Astrocyte (in vitro differentiated cells and primary cell): ENCODE results near the gene SLC15A5. TPM values are rescaled to one million over a fixed set of nuclear protein-coding genes. Genes with fewer than 3 reads are reported as not detected.

ENCODE experiments used
- DNase-seq: peaks from one replicate; pipeline ENCODE4 v3.0.0-alpha.2; 2010; ENCODE audit warnings: low read depth
- FAIRE-seq: peaks from 2 replicates; lab custom pipeline; 2011; peaks lifted over from hg19 to GRCh38; lab: Jason Lieb, UNC
- H2AFZ ChIP-seq: 2 replicates; pipeline ENCODE4 v1.6.0; 2012; ENCODE audit warnings: low read depth, low read length, inconsistent platforms
- H3K27ac ChIP-seq: 2 replicates; pipeline ENCODE4 v1.5.1; 2011; ENCODE audit warnings: low read depth, low read length, inconsistent platforms
- H3K27me3 ChIP-seq: 2 replicates; pipeline ENCODE4 v1.6.0; 2011; ENCODE audit warnings: low read length, inconsistent platforms; ENCODE audit not compliant: insufficient read depth
- H3K36me3 ChIP-seq: 2 replicates; pipeline ENCODE4 v1.5.1; 2011; ENCODE audit warnings: low read length, inconsistent platforms; ENCODE audit not compliant: insufficient read depth
- H3K4me1 ChIP-seq: 2 replicates; pipeline ENCODE4 v1.5.1; 2011; ENCODE audit warnings: low read length, inconsistent platforms; ENCODE audit not compliant: insufficient read depth
- H3K4me2 ChIP-seq: 2 replicates; pipeline ENCODE4 v1.6.0; 2012; ENCODE audit warnings: low read length, inconsistent platforms
- H3K4me3 ChIP-seq: 2 replicates; pipeline ENCODE4 v1.5.1; 2011; ENCODE audit warnings: low read depth, mild to moderate bottlenecking, low read length, inconsistent platforms; ENCODE audit not compliant: insufficient read depth
- H3K79me2 ChIP-seq: 2 replicates; pipeline ENCODE4 v1.6.0; 2012; ENCODE audit warnings: mild to moderate bottlenecking, low read length, inconsistent platforms; ENCODE audit not compliant: insufficient read depth
- H3K9ac ChIP-seq: 2 replicates; pipeline ENCODE4 v1.6.0; 2012; ENCODE audit warnings: mild to moderate bottlenecking, low read length, inconsistent platforms
- H3K9me3 ChIP-seq: 2 replicates; pipeline ENCODE4 v1.5.1; 2012; ENCODE audit warnings: low read depth, mild to moderate bottlenecking, low read length, inconsistent platforms; ENCODE audit not compliant: insufficient read depth
- H4K20me1 ChIP-seq: 2 replicates; pipeline ENCODE4 v1.6.0; 2012; ENCODE audit warnings: low read length, inconsistent platforms; ENCODE audit not compliant: insufficient read depth
- H3K27ac Mint-ChIP-seq: one replicate; pipeline ENCODE4 v1.8.0; 2021; ENCODE audit warnings: mild to moderate bottlenecking, mixed read lengths; ENCODE audit not compliant: unreplicated experiment
- H3K27me3 Mint-ChIP-seq: one replicate; pipeline ENCODE4 v1.8.0; 2021; ENCODE audit warnings: low read depth, mixed read lengths; ENCODE audit not compliant: unreplicated experiment
- H3K36me3 Mint-ChIP-seq: one replicate; pipeline ENCODE4 v1.8.0; 2021; ENCODE audit warnings: low read depth, mixed read lengths; ENCODE audit not compliant: unreplicated experiment
- H3K4me1 Mint-ChIP-seq: one replicate; pipeline ENCODE4 v1.8.0; 2021; ENCODE audit warnings: low read depth, mixed read lengths; ENCODE audit not compliant: unreplicated experiment
- H3K4me3 Mint-ChIP-seq: one replicate; pipeline ENCODE4 v1.8.0; 2021; ENCODE audit warnings: mild to moderate bottlenecking, moderate library complexity, mixed read lengths; ENCODE audit not compliant: unreplicated experiment
- H3K9me3 Mint-ChIP-seq: one replicate; pipeline ENCODE4 v1.8.0; 2021; ENCODE audit warnings: mild to moderate bottlenecking, mixed read lengths; ENCODE audit not compliant: unreplicated experiment
- CTCF ChIP-seq: IDR thresholded peaks from 2 replicates; pipeline ENCODE4 v1.5.1; 2011; ENCODE audit warnings: low read depth, mild to moderate bottlenecking, inconsistent platforms, low read length, moderate library complexity; ENCODE audit not compliant: insufficient read depth
- EZH2 ChIP-seq: IDR thresholded peaks from 2 replicates; pipeline ENCODE4 v1.6.1; 2012; ENCODE audit warnings: mild to moderate bottlenecking, low read length, inconsistent platforms; ENCODE audit not compliant: insufficient read depth
- total RNA-seq: library from RNA; stranded (reverse); gene quantifications from 2 replicates; pipeline ENCODE4 v1.2.1, GENCODE V29; 2021

Gene SLC15A5
- total RNA-seq, 1 donor from 2014 or later: not detected

GRCh38 chr12:16171348-16171747 lies 106.1 kb downstream of the SLC15A5 start:
- Mint-ChIP-seq H3K27me3 (no peaks in the 10 kb centered on the region), H3K9me3 (no peaks in the 10 kb centered on the region), H3K4me3 (no peak overlapping the region), H3K4me1 (no peaks in the 10 kb centered on the region), H3K27ac (no peak overlapping the region), H3K36me3 (no peaks in the 10 kb centered on the region)
- Histone ChIP-seq H3K27ac (no peak overlapping the region), H3K4me1 (no peaks in the 10 kb centered on the region), H3K9ac (no peak overlapping the region), H3K79me2 (no peaks in the 10 kb centered on the region), H3K9me3 (no peaks in the 10 kb centered on the region), H2AFZ (no peak overlapping the region), H3K4me2 (no peak overlapping the region), H4K20me1 (no peaks in the 10 kb centered on the region), H3K36me3 (no peaks in the 10 kb centered on the region), H3K27me3 (no peaks in the 10 kb centered on the region), H3K4me3 (no peak overlapping the region)
- TF ChIP-seq CTCF: no peak
- TF ChIP-seq EZH2: no peak
- FAIRE-seq (no peak), DNase-seq (no peak)

GRCh38 chr12:16168078-16168477 lies 109.4 kb downstream of the SLC15A5 start:
- Histone ChIP-seq H3K9me3 (no peaks in the 10 kb centered on the region), H3K36me3 (no peaks in the 10 kb centered on the region), H4K20me1 (no peaks in the 10 kb centered on the region), H3K79me2 (no peaks in the 10 kb centered on the region), H3K27ac (no peak overlapping the region), H3K9ac (no peak overlapping the region), H3K4me1 (no peaks in the 10 kb centered on the region), H2AFZ (no peak overlapping the region), H3K4me2 (no peak overlapping the region), H3K4me3 (no peak overlapping the region), H3K27me3 (no peaks in the 10 kb centered on the region)
- Mint-ChIP-seq H3K27ac (no peak overlapping the region), H3K36me3 (no peaks in the 10 kb centered on the region), H3K4me3 (no peak overlapping the region), H3K27me3 (no peaks in the 10 kb centered on the region), H3K9me3 (no peaks in the 10 kb centered on the region), H3K4me1 (no peaks in the 10 kb centered on the region)
- FAIRE-seq (no peak), DNase-seq (no peak)
- TF ChIP-seq CTCF (no peak), EZH2 (no peak)

GRCh38 chr12:16166563-16167470 lies 110.7 kb downstream of the SLC15A5 start:
- no peaks in the 10 kb centered on the region for H3K36me3 Mint-ChIP-seq
- H3K9me3 ChIP-seq: no peaks in the 10 kb centered on the region
- FAIRE-seq: no peak
- H3K27me3 ChIP-seq: no peaks in the 10 kb centered on the region
- TF ChIP-seq EZH2 (no peak), CTCF (no peak)
- no peak for DNase-seq
- no peak overlapping the region for H3K27ac Mint-ChIP-seq
- H3K79me2 ChIP-seq: no peaks in the 10 kb centered on the region
- no peaks in the 10 kb centered on the region for H3K27me3 Mint-ChIP-seq
- no peaks in the 10 kb centered on the region for H3K9me3 Mint-ChIP-seq
- H3K4me1 Mint-ChIP-seq: no peaks in the 10 kb centered on the region
- H3K36me3 ChIP-seq: no peaks in the 10 kb centered on the region
- no peaks in the 10 kb centered on the region for H4K20me1 ChIP-seq
- H3K4me3 ChIP-seq: no peak overlapping the region
- no peak overlapping the region for H3K9ac ChIP-seq
- H3K4me2 ChIP-seq: no peak overlapping the region
- H3K4me3 Mint-ChIP-seq: no peak overlapping the region
- no peak overlapping the region for H3K27ac ChIP-seq
- no peak overlapping the region for H2AFZ ChIP-seq
- H3K4me1 ChIP-seq: no peaks in the 10 kb centered on the region
